Esophagus squamous epithelium (tissue), 4 donors: ENCODE data around the gene PPP1R8.

ENCODE experiments used
- CTCF ChIP-seq, 6 experiments: fragments of 450-650 bp in 4 of 6; fragments of 200-600 bp in 2 of 6; sonication (generic) in 2 of 6; IDR thresholded peaks; one replicate each; pipeline ENCODE4 v1.5.1; 2016 to 2019; ENCODE audit warnings: antibody characterized with exemption in 6 of 6, mild to moderate bottlenecking in 4 of 6, moderate library complexity in 4 of 6
- POLR2A ChIP-seq, 4 donors: fragments of 450-650 bp; IDR thresholded peaks; one replicate each; pipeline ENCODE4 v1.6.1; 2017; ENCODE audit warnings: antibody characterized with exemption in 4 of 4, mild to moderate bottlenecking in 4 of 4, moderate library complexity in 3 of 4

- TF ChIP-seq CTCF (IDR thresholded peaks at IDR 0.05) = no peak
- TF ChIP-seq POLR2A (IDR thresholded peaks at IDR 0.05) = no peak
Measured at GRCh38 chr1:27811741-27812500, 18.7 kb upstream of the PPP1R8 start.
